Hypothalamus (tissue), 51 donors: ENCODE data around the gene SENP2.
A peak's percentile ranks its signal among the peaks of the same experiment; 100 is the strongest.
"Not testable (repeated sequence)": the region's sequence is repeated elsewhere in the genome, so short reads cannot be mapped to it uniquely, and the experiment has no call there.

Experiments used
- DNase-seq, 51 donors: peaks; one replicate each; lab custom pipeline; 2025; lab: John Stamatoyannopoulos, UW

SENP2 gene

GRCh38 chr3:185646382-185647133 lies 60.5 kb downstream of the SENP2 start:
- DNase-seq = no peak

GRCh38 chr3:185647134-185647879 lies 61.2 kb downstream of the SENP2 start:
- no peak for DNase-seq

GRCh38 chr3:185647880-185648210 lies 61.8 kb downstream of the SENP2 start:
- DNase-seq = no peak

GRCh38 chr3:185648396-185648795 lies 62.3 kb downstream of the SENP2 start:
- no peak for DNase-seq

GRCh38 chr3:185649414-185649813 lies 63.3 kb downstream of the SENP2 start:
- DNase-seq = no peak

- DNase-seq = no peak
Observed at GRCh38 chr3:185651971-185652370, 65.9 kb downstream of the SENP2 start.

GRCh38 chr3:185653949-185654757 lies 68.1 kb downstream of the SENP2 start:
- DNase-seq = no peak

GRCh38 chr3:185654758-185655145 lies 68.7 kb downstream of the SENP2 start:
- no peak for DNase-seq

- DNase-seq = no peak
Observed at GRCh38 chr3:185655426-185656320, 69.6 kb downstream of the SENP2 start.

- DNase-seq = peak in 10 of 51 donors; percentile 3 to 41 (median 10)
Observed at GRCh38 chr3:185656321-185656840, 70.3 kb downstream of the SENP2 start.

- DNase-seq = no peak
Observed at GRCh38 chr3:185657211-185657610, 71.1 kb downstream of the SENP2 start.

- no peak for DNase-seq
Observed at GRCh38 chr3:185657691-185658503, 71.8 kb downstream of the SENP2 start.

- DNase-seq = peak in 1 of 51 donors; percentile 47
Observed at GRCh38 chr3:185658504-185658912, 72.4 kb downstream of the SENP2 start.

GRCh38 chr3:185658943-185659342 lies 72.8 kb downstream of the SENP2 start:
- DNase-seq = no peak

GRCh38 chr3:185659942-185660921 lies 74.1 kb downstream of the SENP2 start:
- DNase-seq = peak in 46 of 51 donors; percentile 6 to 81 (median 54)

- DNase-seq = not testable (repeated sequence)
Observed at GRCh38 chr3:185661296-185661695, 75.2 kb downstream of the SENP2 start.

- no peak for DNase-seq
Observed at GRCh38 chr3:185661772-185662171, 75.7 kb downstream of the SENP2 start.

GRCh38 chr3:185663929-185664328 lies 77.8 kb downstream of the SENP2 start:
- no peak for DNase-seq
